Hematopoietic multipotent progenitor cell treated with erythropoietin and hydrocortisone succinate and interleukin-3 and kit ligand, for 4 days (in vitro differentiated cells): ENCODE data around the gene KDM4B.
"Not testable (repeated sequence)": the region's sequence is repeated elsewhere in the genome, so short reads cannot be mapped to it uniquely, and the experiment has no call there.

Experiments
- DNase-seq: peaks from one replicate; pipeline ENCODE4 v3.0.0-alpha.2; 2015

KDM4B gene

GRCh38 chr19:4968462-4969291 is at the start of gene KDM4B:
Gene KDM4B, plus strand, starts transcription at chr19:4969113. Its CDS starts 63,778 bp downstream, at chr19:5032891.
- peak; percentile 99 for DNase-seq

GRCh38 chr19:4922530-4923275 is 46.2 kb upstream of the KDM4B start:
- DNase-seq = no peak

- DNase-seq = no peak
These were observed 45.6 kb upstream of the KDM4B start for GRCh38 chr19:4923276-4923747.

GRCh38 chr19:4929186-4929585 is 39.7 kb upstream of the KDM4B start:
- DNase-seq = no peak

GRCh38 chr19:4930664-4931063 is 38.2 kb upstream of the KDM4B start:
- no peak for DNase-seq

- DNase-seq = no peak
These were observed 36.2 kb upstream of the KDM4B start for GRCh38 chr19:4932711-4933110.

GRCh38 chr19:4933528-4933927 is 35.4 kb upstream of the KDM4B start:
- DNase-seq = peak; percentile 63

GRCh38 chr19:4935444-4935843 is 33.5 kb upstream of the KDM4B start:
- DNase-seq = no peak

GRCh38 chr19:4937060-4937459 is 31.9 kb upstream of the KDM4B start:
- no peak for DNase-seq

GRCh38 chr19:4938461-4938860 is 30.5 kb upstream of the KDM4B start:
- not testable (repeated sequence) for DNase-seq

- DNase-seq = no peak
These were observed 29.4 kb upstream of the KDM4B start for GRCh38 chr19:4939466-4939865.

- not testable (repeated sequence) for DNase-seq
These were observed 27.2 kb upstream of the KDM4B start for GRCh38 chr19:4941638-4942169.

- DNase-seq = not testable (repeated sequence)
These were observed 18.3 kb upstream of the KDM4B start for GRCh38 chr19:4950650-4951049.

GRCh38 chr19:4951656-4952055 is 17.3 kb upstream of the KDM4B start:
- DNase-seq = no peak

- DNase-seq = no peak
These were observed 16.0 kb upstream of the KDM4B start for GRCh38 chr19:4952945-4953344.

GRCh38 chr19:4954320-4955149 is 14.4 kb upstream of the KDM4B start:
- DNase-seq = not testable (repeated sequence)

- DNase-seq = no peak
These were observed 13.6 kb upstream of the KDM4B start for GRCh38 chr19:4955274-4955673.

- DNase-seq = no peak
These were observed 10.9 kb upstream of the KDM4B start for GRCh38 chr19:4957981-4958380.

- no peak for DNase-seq
These were observed 6.8 kb upstream of the KDM4B start for GRCh38 chr19:4962085-4962619.

- DNase-seq = no peak
These were observed 3.9 kb upstream of the KDM4B start for GRCh38 chr19:4965061-4965460.

- DNase-seq = no peak
These were observed 2.3 kb upstream of the KDM4B start for GRCh38 chr19:4966591-4966990.

- no peak for DNase-seq
These were observed 1.0 kb upstream of the KDM4B start for GRCh38 chr19:4967738-4968461.
